ENCODE measurements around the gene GRK6.

DNA sequence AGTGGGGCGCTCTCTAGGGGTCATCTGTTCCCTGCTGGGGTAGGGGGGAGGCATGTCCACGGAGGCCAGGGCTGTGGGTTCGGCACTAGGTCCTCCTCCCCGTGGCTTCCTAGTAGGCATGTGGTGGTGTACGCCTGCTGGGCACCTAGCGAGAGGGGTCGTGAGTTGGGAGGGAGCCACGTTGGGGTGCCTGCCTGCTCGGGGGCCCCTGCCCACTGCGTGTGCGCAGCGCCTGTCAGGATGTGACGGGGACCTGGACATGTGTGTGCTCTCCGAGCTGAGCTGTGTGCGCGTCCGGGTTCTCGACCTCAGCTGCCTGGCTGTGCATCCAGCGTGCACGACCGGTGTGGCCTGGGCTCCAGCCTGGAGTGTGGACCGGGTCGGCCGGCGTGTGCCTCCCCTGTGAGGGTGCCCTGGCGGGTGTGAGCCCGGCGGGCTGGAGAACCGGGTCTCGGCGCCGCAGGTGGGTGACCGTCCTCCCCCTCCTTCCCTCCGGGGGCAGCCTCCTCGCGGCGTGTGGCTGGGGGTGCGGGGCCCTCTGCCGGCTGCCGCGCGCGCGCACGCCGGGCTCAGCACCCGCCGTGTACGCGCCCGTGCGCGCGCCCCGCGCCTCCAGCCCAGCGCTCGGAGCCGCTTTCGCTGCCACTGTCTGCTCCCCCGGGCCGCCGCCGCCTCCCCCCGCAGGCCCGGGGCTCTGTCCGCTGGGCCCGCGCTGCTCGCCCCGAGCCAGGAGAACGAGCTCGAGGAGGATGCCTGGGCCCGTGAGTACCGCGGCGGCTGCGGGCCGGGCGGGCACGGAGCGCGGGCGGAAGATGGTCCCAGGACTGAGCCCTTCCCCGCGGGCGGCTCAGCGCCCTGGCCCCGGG lies 20.0 kb downstream of the GRK6 start, which contains the start of gene PRR7:
- TF ChIP-seq, protein P1, sequence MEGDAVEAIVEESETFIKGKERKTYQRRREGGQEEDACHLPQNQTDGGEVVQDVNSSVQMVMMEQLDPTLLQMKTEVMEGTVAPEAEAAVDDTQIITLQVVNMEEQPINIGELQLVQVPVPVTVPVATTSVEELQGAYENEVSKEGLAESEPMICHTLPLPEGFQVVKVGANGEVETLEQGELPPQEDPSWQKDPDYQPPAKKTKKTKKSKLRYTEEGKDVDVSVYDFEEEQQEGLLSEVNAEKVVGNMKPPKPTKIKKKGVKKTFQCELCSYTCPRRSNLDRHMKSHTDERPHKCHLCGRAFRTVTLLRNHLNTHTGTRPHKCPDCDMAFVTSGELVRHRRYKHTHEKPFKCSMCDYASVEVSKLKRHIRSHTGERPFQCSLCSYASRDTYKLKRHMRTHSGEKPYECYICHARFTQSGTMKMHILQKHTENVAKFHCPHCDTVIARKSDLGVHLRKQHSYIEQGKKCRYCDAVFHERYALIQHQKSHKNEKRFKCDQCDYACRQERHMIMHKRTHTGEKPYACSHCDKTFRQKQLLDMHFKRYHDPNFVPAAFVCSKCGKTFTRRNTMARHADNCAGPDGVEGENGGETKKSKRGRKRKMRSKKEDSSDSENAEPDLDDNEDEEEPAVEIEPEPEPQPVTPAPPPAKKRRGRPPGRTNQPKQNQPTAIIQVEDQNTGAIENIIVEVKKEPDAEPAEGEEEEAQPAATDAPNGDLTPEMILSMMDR (IDR thresholded peaks at IDR 0.05; ENCODE audit: poor library complexity, severe bottlenecking), result peak; percentile 58
- TF ChIP-seq EP300 (conservative IDR thresholded peaks at IDR 0.05; ENCODE audit: poor library complexity, severe bottlenecking) (peak; percentile 64), POLR2AphosphoS5 (IDR thresholded peaks at IDR 0.05) (peak; percentile 61), SMC3 (conservative IDR thresholded peaks at IDR 0.05; ENCODE audit: poor library complexity) (peak; percentile 72), RAD21 (conservative IDR thresholded peaks at IDR 0.05) (peak; percentile 60)

Data from neural cell (in vitro differentiated cells).